SK-N-SH (cell line): ENCODE measurements around the gene SLC11A1. TPM values are rescaled to one million over a fixed set of nuclear protein-coding genes. Genes with fewer than 3 reads are reported as not detected.

Experiments used
- CTCF ChIA-PET: fragments of 300-600, 350-600 bp; formaldehyde crosslinking; extraction: SDS; loops from one replicate; lab custom pipeline; 2021; lab: Yijun Ruan, JAX
- POLR2A ChIA-PET: fragments of 350-600 bp; sonication (Branson Sonifier 250); formaldehyde crosslinking; extraction: SDS; loops from one replicate; lab custom pipeline; 2020; ENCODE audit warnings: antibody characterized with exemption, inconsistent platforms; lab: Yijun Ruan, JAX
- DNase-seq: peaks from one replicate; pipeline ENCODE4 v3.0.0; 2012
- H2AFZ ChIP-seq: fragments of 200-600 bp; sonication (generic); 2 replicates; pipeline ENCODE4 v1.8.1; 2016; ENCODE audit warnings: antibody characterized with exemption, mild to moderate bottlenecking, low read depth
- H3F3A ChIP-seq: fragments of 200-600 bp; sonication (generic); replicated peaks from 2 replicates; pipeline ENCODE3; 2016; ENCODE audit warnings: antibody characterized with exemption, mild to moderate bottlenecking; ENCODE audit not compliant: insufficient read depth
- H3K27ac ChIP-seq, 2 experiments: fragments of 200-500 bp in 1 of 2; fragments of 200-600 bp in 1 of 2; sonication (Bioruptor generic) in 1 of 2; sonication (generic), shearing (Covaris generic) in 1 of 2; 2 replicates each; pipeline versions ENCODE4 v1.5.1 to v1.6.1; 2014 to 2016; ENCODE audit warnings: low read depth in 2 of 2, inconsistent platforms in 1 of 2, low read length in 1 of 2, mild to moderate bottlenecking in 1 of 2, mixed read lengths in 1 of 2
- H3K27me3 ChIP-seq: fragments of 200-600 bp; sonication (generic), shearing (Covaris generic); 2 replicates; pipeline ENCODE4 v1.6.1; 2016; ENCODE audit warnings: mixed run types; ENCODE audit not compliant: insufficient read depth
- H3K36me3 ChIP-seq, 2 experiments: fragments of 200-500 bp in 1 of 2; fragments of 200-600 bp in 1 of 2; sonication (Bioruptor generic) in 1 of 2; sonication (generic) in 1 of 2; replicated peaks in 1 of 2; 2 replicates each; pipeline versions ENCODE3 to v1.5.1; 2014 to 2016; ENCODE audit warnings: low read length in 1 of 2, mild to moderate bottlenecking in 1 of 2; ENCODE audit not compliant: insufficient read depth in 2 of 2, control insufficient read depth in 1 of 2
- H3K4me1 ChIP-seq, 2 experiments: fragments of 200-500 bp in 1 of 2; fragments of 200-600 bp in 1 of 2; sonication (Bioruptor generic) in 1 of 2; sonication (generic), shearing (Covaris generic) in 1 of 2; 2 replicates each; pipeline versions ENCODE4 v1.5.1 to v1.6.1; 2014 to 2016; ENCODE audit warnings: low read depth in 1 of 2, low read length in 1 of 2, mixed run types in 1 of 2; ENCODE audit not compliant: insufficient read depth in 2 of 2, control insufficient read depth in 1 of 2
- H3K4me2 ChIP-seq: fragments of 200-600 bp; sonication (generic), shearing (Covaris generic); 2 replicates; pipeline ENCODE4 v1.6.1; 2017; ENCODE audit warnings: mixed run types
- H3K4me3 ChIP-seq, 2 experiments: fragments of 200-500 bp in 1 of 2; fragments of 200-600 bp in 1 of 2; sonication (Bioruptor generic) in 1 of 2; sonication (generic), shearing (Covaris generic) in 1 of 2; 2 replicates each; pipeline versions ENCODE4 v1.5.1 to v1.8.1; 2014 to 2016; ENCODE audit warnings: low read depth in 2 of 2, inconsistent platforms in 1 of 2, low read length in 1 of 2, mild to moderate bottlenecking in 1 of 2, mixed read lengths in 1 of 2, moderate library complexity in 1 of 2
- H3K79me2 ChIP-seq: fragments of 200-600 bp; sonication (generic); 2 replicates; pipeline ENCODE4 v1.8.1; 2017; ENCODE audit warnings: mild to moderate bottlenecking; ENCODE audit not compliant: insufficient read depth
- H3K9ac ChIP-seq: fragments of 200-600 bp; sonication (generic); 2 replicates; pipeline ENCODE4 v1.6.1; 2017; ENCODE audit warnings: mixed run types
- H3K9me2 ChIP-seq: fragments of 200-600 bp; sonication (generic); 2 replicates; pipeline ENCODE4 v1.6.1; 2017; ENCODE audit warnings: mixed run types
- H3K9me3 ChIP-seq: fragments of 200-600 bp; sonication (generic); 2 replicates; pipeline ENCODE4 v1.6.1; 2017; ENCODE audit warnings: mixed run types, mild to moderate bottlenecking, moderate library complexity
- H4K20me1 ChIP-seq: fragments of 200-600 bp; sonication (generic); 2 replicates; pipeline ENCODE4 v1.6.1; 2017; ENCODE audit warnings: mild to moderate bottlenecking, mixed run types; ENCODE audit not compliant: insufficient read depth
- CTCF ChIP-seq: fragments of 200-600 bp; sonication (generic); IDR thresholded peaks from 2 replicates; pipeline ENCODE4 v1.6.1; 2017; ENCODE audit warnings: antibody characterized with exemption, mild to moderate bottlenecking, moderate library complexity
- EP300 ChIP-seq, 2 experiments: IDR thresholded peaks; 2 replicates each; pipeline versions ENCODE4 v1.4.0 to v1.6.1; 2012; ENCODE audit warnings: borderline replicate concordance in 1 of 2, low read depth in 1 of 2, low read length in 1 of 2
- EZH2phosphoT487 ChIP-seq: fragments of 200-600 bp; sonication (generic); IDR thresholded peaks from 2 replicates; pipeline ENCODE4 v1.6.1; 2017; ENCODE audit warnings: low read depth, mixed run types, mild to moderate bottlenecking, antibody characterized with exemption, moderate library complexity, borderline replicate concordance
- FOXM1 ChIP-seq: IDR thresholded peaks from 2 replicates; pipeline ENCODE4 v1.4.0; 2012; ENCODE audit warnings: low read depth, mild to moderate bottlenecking
- GABPA ChIP-seq: IDR thresholded peaks from 2 replicates; pipeline ENCODE4 v1.4.0; 2012; ENCODE audit warnings: low read depth, mild to moderate bottlenecking
- GATA2 ChIP-seq: sonication (generic); formaldehyde crosslinking; IDR thresholded peaks from 2 replicates; pipeline ENCODE4 v1.5.0; 2020; ENCODE audit warnings: mild to moderate bottlenecking, missing genetic modification reagents
- IRF3 ChIP-seq: fragments of 150-350 bp; IDR thresholded peaks from 2 replicates; pipeline ENCODE4 v1.6.1; 2016; ENCODE audit warnings: mild to moderate bottlenecking, low read depth, low read length
- JUND ChIP-seq: IDR thresholded peaks from 2 replicates; pipeline ENCODE4 v1.4.0; 2012
- MEF2A ChIP-seq: IDR thresholded peaks from 2 replicates; pipeline ENCODE4 v1.4.0; 2012; ENCODE audit warnings: low read depth, borderline replicate concordance
- MXI1 ChIP-seq: IDR thresholded peaks from 2 replicates; pipeline ENCODE4 v1.6.1; 2012; ENCODE audit warnings: mild to moderate bottlenecking, low read depth, low read length, improper control_type of control experiment
- POLR2AphosphoS5 ChIP-seq: IDR thresholded peaks from 2 replicates; pipeline ENCODE4 v1.6.1; 2012; ENCODE audit warnings: low read depth, low read length
- RAD21 ChIP-seq: IDR thresholded peaks from 2 replicates; pipeline ENCODE4 v1.6.1; 2012; ENCODE audit warnings: mild to moderate bottlenecking, low read length
- RFX5 ChIP-seq: IDR thresholded peaks from 2 replicates; pipeline ENCODE4 v1.6.1; 2012; ENCODE audit warnings: mild to moderate bottlenecking, improper control_type of control experiment, low read length
- SMC3 ChIP-seq: IDR thresholded peaks from 2 replicates; pipeline ENCODE4 v1.6.1; 2012; ENCODE audit warnings: low read depth, low read length, improper control_type of control experiment
- TCF12 ChIP-seq: IDR thresholded peaks from 2 replicates; pipeline ENCODE4 v1.4.0; 2012
- TEAD4 ChIP-seq: IDR thresholded peaks from 2 replicates; pipeline ENCODE4 v1.4.0; 2012; ENCODE audit warnings: mild to moderate bottlenecking, borderline replicate concordance; ENCODE audit not compliant: insufficient read depth
- USF2 ChIP-seq: fragments of 150-350 bp; IDR thresholded peaks from 2 replicates; pipeline ENCODE4 v1.6.1; 2017; ENCODE audit warnings: antibody characterized with exemption, low read length, low read depth, borderline replicate concordance
- YY1 ChIP-seq: IDR thresholded peaks from 2 replicates; pipeline ENCODE4 v1.4.0; 2012; ENCODE audit warnings: low read depth, mild to moderate bottlenecking
- WGBS: methylation state at CpG from one replicate; pipeline ENCODE4 v1.1.6; 2017; ENCODE audit warnings: low lambda C conversion rate; 5-methylcytosine and 5-hydroxymethylcytosine counted together
- polyA plus RNA-seq, 3 experiments: library from polyadenylated mRNA; depleted of rRNA; stranded (reverse); fragments of >200 nt; gene quantifications; 2 replicates each; pipeline ENCODE4 v1.2.3, GENCODE V29; 2012

The SLC11A1 gene
- polyA plus RNA-seq, 1 of the 3 experiments (the other 2 are of a cell fraction), result 0.26 TPM

- H3K27ac ChIP-seq, result no peak overlapping the region
- ChIA-PET CTCF (interaction anchor here (1.4 kb wide), 1 partner anchor 86 kb away, joined by 4 read pairs; no protein-coding TSS in a partner anchor), POLR2A (no interaction called here)
- no peaks in the 10 kb centered on the region for H3K27me3 ChIP-seq
- no peaks in the 10 kb centered on the region for H3F3A ChIP-seq
- H3K9me3 ChIP-seq, result no peaks in the 10 kb centered on the region
- peak; percentile 62 for DNase-seq
- H3K4me2 ChIP-seq, result no peak overlapping the region
- no peak overlapping the region for H3K9ac ChIP-seq
- no peak for TF ChIP-seq TEAD4
- no peak for TF ChIP-seq MXI1
- TF ChIP-seq EP300 (IDR thresholded peaks at IDR 0.05; ENCODE audit: borderline replicate concordance in 1 of 2, low read depth in 1 of 2, low read length in 1 of 2), result no peak
- TF ChIP-seq RFX5, result no peak
- TF ChIP-seq TCF12, result no peak
- no peak for TF ChIP-seq SMC3
- no peak for TF ChIP-seq IRF3
- no peak for TF ChIP-seq GATA2
- no peak for TF ChIP-seq MEF2A
- no peak for TF ChIP-seq CTCF
- no peak for TF ChIP-seq POLR2AphosphoS5
- no peak for TF ChIP-seq RAD21
- no peak for TF ChIP-seq USF2
- no peak for TF ChIP-seq JUND
- TF ChIP-seq YY1, result no peak
- TF ChIP-seq FOXM1, result no peak
- TF ChIP-seq GABPA, result no peak
- no peak for TF ChIP-seq EZH2phosphoT487
- H3K79me2 ChIP-seq, result no peaks in the 10 kb centered on the region
- no peaks in the 10 kb centered on the region for H4K20me1 ChIP-seq
- H3K36me3 ChIP-seq, result no peaks in the 10 kb centered on the region
- no peaks in the 10 kb centered on the region for H3K9me2 ChIP-seq
- no peak overlapping the region for H3K4me3 ChIP-seq
- H3K4me1 ChIP-seq, result no peaks in the 10 kb centered on the region; a peak in 2 of 4 replicates
- H2AFZ ChIP-seq, result no peak overlapping the region
- 55% methylated on average over 27 of the region's 38 CpGs for WGBS
Observed at GRCh38 chr2:218387369-218388194, 5.5 kb downstream of the SLC11A1 start.
